ENCODE measurements around the gene SNED1. TPM values are rescaled to one million over a fixed set of nuclear protein-coding genes. Genes with fewer than 3 reads are reported as not detected.
A peak's percentile ranks its signal among the peaks of the same experiment; 100 is the strongest.

SNED1 gene
- total RNA-seq, 1 experiment from 2014 or later = 3.2 TPM

- TF ChIP-seq ZNF671 (CRISPR knock-in tag; IDR thresholded peaks at IDR 0.05) = no peak
- TF ChIP-seq, protein P1, sequence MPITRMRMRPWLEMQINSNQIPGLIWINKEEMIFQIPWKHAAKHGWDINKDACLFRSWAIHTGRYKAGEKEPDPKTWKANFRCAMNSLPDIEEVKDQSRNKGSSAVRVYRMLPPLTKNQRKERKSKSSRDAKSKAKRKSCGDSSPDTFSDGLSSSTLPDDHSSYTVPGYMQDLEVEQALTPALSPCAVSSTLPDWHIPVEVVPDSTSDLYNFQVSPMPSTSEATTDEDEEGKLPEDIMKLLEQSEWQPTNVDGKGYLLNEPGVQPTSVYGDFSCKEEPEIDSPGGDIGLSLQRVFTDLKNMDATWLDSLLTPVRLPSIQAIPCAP (CRISPR knock-in tag; IDR thresholded peaks at IDR 0.05) = no peak
- TF ChIP-seq, protein P2, sequence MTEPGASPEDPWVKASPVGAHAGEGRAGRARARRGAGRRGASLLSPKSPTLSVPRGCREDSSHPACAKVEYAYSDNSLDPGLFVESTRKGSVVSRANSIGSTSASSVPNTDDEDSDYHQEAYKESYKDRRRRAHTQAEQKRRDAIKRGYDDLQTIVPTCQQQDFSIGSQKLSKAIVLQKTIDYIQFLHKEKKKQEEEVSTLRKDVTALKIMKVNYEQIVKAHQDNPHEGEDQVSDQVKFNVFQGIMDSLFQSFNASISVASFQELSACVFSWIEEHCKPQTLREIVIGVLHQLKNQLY (CRISPR knock-in tag; IDR thresholded peaks at IDR 0.05) = no peak
- no peak for TF ChIP-seq ATF2 (CRISPR knock-in tag; IDR thresholded peaks at IDR 0.05; ENCODE audit: borderline replicate concordance, low read depth)
- no peak for TF ChIP-seq CBFB (CRISPR knock-in tag; IDR thresholded peaks at IDR 0.05; ENCODE audit: low read depth)
Observed at GRCh38 chr2:241072151-241072550, 73.7 kb downstream of the SNED1 start (continued).

- no peaks in the 10 kb centered on the region for H3K9me3 Mint-ChIP-seq
- no peak overlapping the region for H3K4me3 Mint-ChIP-seq
- no peaks in the 10 kb centered on the region for H3K27me3 Mint-ChIP-seq (ENCODE audit: low read depth)
- POLR2A ChIA-PET = no interaction called here
- no peaks in the 10 kb centered on the region for H3K4me1 Mint-ChIP-seq
- DNase-seq (ENCODE audit: low spot score) (no peak), ATAC-seq (no peak)
- CTCF ChIA-PET = interaction anchor here (1.2 kb wide), 1 partner anchor 89 kb away, joined by 3 read pairs; no protein-coding TSS in a partner anchor
- TF ChIP-seq FOXK1 (CRISPR knock-in tag; IDR thresholded peaks at IDR 0.05) (no peak), JUN (CRISPR knock-in tag; IDR thresholded peaks at IDR 0.05) (no peak), TEAD1 (CRISPR knock-in tag; IDR thresholded peaks at IDR 0.05) (no peak)
- TF ChIP-seq, protein P3, sequence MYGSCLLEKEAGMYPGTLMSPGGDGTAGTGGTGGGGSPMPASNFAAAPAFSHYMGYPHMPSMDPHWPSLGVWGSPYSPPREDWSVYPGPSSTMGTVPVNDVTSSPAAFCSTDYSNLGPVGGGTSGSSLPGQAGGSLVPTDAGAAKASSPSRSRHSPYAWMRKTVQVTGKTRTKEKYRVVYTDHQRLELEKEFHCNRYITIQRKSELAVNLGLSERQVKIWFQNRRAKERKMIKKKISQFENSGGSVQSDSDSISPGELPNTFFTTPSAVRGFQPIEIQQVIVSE (CRISPR knock-in tag; IDR thresholded peaks at IDR 0.05; ENCODE audit: borderline replicate concordance) = no peak
- H3K36me3 Mint-ChIP-seq = no peaks in the 10 kb centered on the region
- no peak overlapping the region; the same call in 1 of the 2 replicates for H3K27ac Mint-ChIP-seq
Observed at GRCh38 chr2:241072553-241073165, 74.2 kb downstream of the SNED1 start.

DNA sequence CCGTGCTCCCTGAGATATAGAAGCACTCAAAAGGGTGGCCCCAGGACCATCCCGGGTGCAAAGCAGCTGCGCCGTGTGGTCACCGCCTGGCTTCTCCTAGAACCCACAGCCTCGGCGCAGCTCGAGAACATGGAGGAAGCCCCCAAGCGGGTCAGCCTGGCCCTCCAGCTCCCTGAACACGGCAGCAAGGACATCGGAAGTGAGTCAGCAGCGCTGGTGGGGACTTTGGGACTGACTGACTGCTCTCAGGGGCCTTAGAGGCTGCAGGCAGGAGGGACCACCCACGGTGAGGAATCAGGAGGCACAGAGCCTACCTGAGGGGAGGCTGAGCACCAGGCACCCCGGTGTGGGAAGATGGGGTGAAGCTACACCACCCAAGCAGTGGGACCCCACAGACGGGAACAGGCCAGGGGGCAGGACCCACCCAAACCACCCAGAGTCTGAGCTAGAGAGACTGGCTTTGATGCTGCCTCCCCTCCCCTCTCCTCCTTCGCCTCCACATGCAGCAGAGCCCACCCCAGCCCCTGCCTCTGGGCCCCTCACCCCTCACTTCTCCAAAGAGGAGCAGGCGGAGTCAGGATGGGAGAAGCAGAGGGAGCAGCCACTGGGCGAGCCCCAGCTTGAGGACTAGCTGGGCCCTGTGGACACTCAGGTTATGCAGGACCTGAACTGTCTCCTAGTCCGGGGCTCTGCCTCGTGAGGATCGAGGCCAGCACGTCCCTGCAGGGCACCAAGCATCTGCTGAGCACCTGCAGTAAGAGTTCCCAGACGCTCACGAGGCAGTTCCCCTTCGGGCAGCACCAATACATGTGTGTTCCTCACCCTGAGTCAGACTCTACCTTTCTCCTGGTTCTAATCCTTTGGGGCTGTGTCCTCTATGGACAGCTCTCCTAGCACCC is 75.0 kb downstream of the SNED1 start:
- Mint-ChIP-seq H3K4me1 (no peaks in the 10 kb centered on the region), H3K27ac (no peak overlapping the region), H3K36me3 (no peaks in the 10 kb centered on the region), H3K27me3 (ENCODE audit: low read depth) (no peaks in the 10 kb centered on the region), H3K9me3 (no peaks in the 10 kb centered on the region), H3K4me3 (no peak overlapping the region)
- ATAC-seq (no peak), DNase-seq (ENCODE audit: low spot score) (peak; percentile 12)
- POLR2A ChIA-PET = no interaction called here
- CTCF ChIA-PET = no interaction called here
- no peak for TF ChIP-seq FOXJ3 (CRISPR knock-in tag; IDR thresholded peaks at IDR 0.05; ENCODE audit: borderline replicate concordance)
- TF ChIP-seq, protein P4, sequence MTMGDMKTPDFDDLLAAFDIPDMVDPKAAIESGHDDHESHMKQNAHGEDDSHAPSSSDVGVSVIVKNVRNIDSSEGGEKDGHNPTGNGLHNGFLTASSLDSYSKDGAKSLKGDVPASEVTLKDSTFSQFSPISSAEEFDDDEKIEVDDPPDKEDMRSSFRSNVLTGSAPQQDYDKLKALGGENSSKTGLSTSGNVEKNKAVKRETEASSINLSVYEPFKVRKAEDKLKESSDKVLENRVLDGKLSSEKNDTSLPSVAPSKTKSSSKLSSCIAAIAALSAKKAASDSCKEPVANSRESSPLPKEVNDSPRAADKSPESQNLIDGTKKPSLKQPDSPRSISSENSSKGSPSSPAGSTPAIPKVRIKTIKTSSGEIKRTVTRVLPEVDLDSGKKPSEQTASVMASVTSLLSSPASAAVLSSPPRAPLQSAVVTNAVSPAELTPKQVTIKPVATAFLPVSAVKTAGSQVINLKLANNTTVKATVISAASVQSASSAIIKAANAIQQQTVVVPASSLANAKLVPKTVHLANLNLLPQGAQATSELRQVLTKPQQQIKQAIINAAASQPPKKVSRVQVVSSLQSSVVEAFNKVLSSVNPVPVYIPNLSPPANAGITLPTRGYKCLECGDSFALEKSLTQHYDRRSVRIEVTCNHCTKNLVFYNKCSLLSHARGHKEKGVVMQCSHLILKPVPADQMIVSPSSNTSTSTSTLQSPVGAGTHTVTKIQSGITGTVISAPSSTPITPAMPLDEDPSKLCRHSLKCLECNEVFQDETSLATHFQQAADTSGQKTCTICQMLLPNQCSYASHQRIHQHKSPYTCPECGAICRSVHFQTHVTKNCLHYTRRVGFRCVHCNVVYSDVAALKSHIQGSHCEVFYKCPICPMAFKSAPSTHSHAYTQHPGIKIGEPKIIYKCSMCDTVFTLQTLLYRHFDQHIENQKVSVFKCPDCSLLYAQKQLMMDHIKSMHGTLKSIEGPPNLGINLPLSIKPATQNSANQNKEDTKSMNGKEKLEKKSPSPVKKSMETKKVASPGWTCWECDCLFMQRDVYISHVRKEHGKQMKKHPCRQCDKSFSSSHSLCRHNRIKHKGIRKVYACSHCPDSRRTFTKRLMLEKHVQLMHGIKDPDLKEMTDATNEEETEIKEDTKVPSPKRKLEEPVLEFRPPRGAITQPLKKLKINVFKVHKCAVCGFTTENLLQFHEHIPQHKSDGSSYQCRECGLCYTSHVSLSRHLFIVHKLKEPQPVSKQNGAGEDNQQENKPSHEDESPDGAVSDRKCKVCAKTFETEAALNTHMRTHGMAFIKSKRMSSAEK (CRISPR knock-in tag; IDR thresholded peaks at IDR 0.05; ENCODE audit: borderline replicate concordance) = no peak
- TF ChIP-seq ETV6 (CRISPR knock-in tag; IDR thresholded peaks at IDR 0.05) = no peak
- no peak for TF ChIP-seq EMX1 (CRISPR knock-in tag; IDR thresholded peaks at IDR 0.05)
- no peak for TF ChIP-seq FOXK1 (CRISPR knock-in tag; IDR thresholded peaks at IDR 0.05)
- TF ChIP-seq CREB1 (CRISPR knock-in tag; IDR thresholded peaks at IDR 0.05) = no peak
- TF ChIP-seq, protein P5, sequence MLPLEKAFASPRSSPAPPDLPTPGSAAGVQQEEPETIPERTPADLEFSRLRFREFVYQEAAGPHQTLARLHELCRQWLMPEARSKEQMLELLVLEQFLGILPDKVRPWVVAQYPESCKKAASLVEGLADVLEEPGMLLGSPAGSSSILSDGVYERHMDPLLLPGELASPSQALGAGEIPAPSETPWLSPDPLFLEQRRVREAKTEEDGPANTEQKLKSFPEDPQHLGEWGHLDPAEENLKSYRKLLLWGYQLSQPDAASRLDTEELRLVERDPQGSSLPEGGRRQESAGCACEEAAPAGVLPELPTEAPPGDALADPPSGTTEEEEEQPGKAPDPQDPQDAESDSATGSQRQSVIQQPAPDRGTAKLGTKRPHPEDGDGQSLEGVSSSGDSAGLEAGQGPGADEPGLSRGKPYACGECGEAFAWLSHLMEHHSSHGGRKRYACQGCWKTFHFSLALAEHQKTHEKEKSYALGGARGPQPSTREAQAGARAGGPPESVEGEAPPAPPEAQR (CRISPR knock-in tag; IDR thresholded peaks at IDR 0.05) = no peak
- no peak for TF ChIP-seq JUN (CRISPR knock-in tag; IDR thresholded peaks at IDR 0.05)
- TF ChIP-seq ZNF263 (CRISPR knock-in tag; IDR thresholded peaks at IDR 0.05; ENCODE audit: low read depth) = no peak
- TF ChIP-seq HMGA2 (CRISPR knock-in tag; IDR thresholded peaks at IDR 0.05) = no peak
- TF ChIP-seq ZNF121 (CRISPR knock-in tag; IDR thresholded peaks at IDR 0.05) = no peak
- no peak for TF ChIP-seq AR (CRISPR knock-in tag; IDR thresholded peaks at IDR 0.05)
